Activated CD4-positive, alpha-beta T cell treated with anti-CD3 and anti-CD28 coated beads, Interleukin-2, amount 50 U/mL, for 1 hour (primary cell): ENCODE data around the gene SIRPA.
"Not testable (repeated sequence)": the region's sequence is repeated elsewhere in the genome, so short reads cannot be mapped to it uniquely, and the experiment has no call there.

Source experiments
- DNase-seq: peaks from one replicate; pipeline ENCODE4 v3.0.0-alpha.2; 2020

SIRPA gene

DNA sequence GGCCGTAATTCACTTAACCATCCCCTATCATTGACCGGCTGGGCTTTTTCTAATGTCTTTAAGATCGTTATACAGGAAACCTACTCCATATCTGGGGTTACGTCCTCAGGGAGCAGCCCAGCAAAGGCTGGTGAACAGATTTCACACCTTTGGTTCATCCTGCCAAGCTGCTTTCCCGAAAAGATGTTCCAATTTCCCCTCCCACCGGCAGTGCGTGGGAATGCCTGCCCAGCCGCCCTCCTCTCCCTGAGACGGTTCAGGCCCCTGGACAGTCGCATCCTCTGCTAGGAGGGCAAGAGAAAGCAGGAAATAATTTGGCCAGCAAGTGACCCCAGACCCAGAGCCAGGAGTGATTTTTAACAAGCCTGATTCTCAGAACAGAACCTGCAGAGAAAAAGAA, 16.3 kb downstream of the SIRPA start:
- DNase-seq, result no peak

DNA sequence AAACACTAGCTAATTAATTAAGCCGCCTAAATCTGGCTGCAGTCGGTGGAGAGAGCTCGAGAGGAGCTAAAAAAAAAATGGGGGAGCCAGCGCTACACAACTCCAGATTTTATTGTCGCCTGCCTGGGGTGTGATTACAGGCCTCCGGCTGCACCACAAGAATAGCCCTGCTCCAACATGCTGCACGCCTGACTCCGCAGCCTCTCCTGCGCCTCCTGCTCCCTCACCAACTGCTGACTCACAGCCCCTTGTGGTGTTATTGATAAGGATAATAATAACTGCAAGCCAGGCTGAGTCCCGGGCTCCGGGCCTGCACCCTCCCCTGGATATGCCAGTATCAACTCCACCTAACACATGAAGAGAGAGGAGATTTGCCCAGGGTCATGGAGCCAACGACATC, 16.8 kb downstream of the SIRPA start:
- no peak for DNase-seq

DNA sequence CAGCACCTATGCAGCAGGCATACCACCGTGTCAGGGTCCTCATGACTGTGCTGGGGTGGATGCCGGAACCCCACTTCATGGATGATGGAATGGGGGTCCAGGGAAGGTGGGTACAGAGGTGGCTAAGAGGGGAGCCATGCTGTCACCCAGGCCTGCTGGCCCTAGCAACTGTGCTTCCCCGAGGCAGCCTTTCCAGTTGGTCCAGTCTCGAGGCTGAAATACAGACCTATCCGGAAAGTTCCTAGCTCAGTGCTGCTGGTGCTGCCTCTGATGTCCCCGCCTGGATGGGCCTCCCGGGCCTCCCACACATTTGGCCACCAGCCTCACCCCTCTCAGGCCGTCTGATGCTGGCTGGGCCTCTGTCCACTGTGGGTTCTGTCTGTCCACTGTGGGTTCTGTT, 17.4 kb downstream of the SIRPA start:
- no peak for DNase-seq

DNA sequence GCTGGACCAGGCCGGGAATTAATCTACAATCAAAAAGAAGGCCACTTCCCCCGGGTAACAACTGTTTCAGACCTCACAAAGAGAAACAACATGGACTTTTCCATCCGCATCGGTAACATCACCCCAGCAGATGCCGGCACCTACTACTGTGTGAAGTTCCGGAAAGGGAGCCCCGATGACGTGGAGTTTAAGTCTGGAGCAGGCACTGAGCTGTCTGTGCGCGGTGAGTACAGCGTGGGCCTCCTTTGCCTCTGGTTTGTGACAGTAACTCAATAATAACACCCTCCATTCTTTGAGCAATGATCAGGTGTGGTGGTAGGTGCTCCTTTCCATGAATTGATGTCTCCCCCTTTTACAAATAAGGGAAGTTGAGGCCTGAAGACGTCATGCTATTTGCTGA, 20.0 kb downstream of the SIRPA start:
- not testable (repeated sequence) for DNase-seq

DNA sequence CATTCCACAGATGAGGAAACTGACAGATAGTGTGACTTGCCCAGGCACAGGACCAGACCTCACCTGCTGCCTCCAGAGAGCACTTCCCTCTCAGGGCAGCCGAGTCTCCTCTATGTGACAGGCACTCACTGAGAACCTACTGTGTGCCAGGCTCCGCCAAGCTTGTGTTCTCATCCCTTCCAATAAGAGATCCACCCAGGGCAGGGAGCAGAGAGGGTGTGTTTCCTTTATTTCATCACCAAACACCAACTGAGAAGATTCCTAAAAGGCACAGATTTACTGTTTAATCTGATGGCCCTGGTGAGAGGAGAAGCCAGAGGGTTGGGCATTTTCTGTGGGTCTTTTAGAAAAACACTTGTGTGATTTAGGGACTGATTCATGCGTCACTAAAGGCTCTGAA, 20.5 kb downstream of the SIRPA start:
- DNase-seq, result no peak

DNA sequence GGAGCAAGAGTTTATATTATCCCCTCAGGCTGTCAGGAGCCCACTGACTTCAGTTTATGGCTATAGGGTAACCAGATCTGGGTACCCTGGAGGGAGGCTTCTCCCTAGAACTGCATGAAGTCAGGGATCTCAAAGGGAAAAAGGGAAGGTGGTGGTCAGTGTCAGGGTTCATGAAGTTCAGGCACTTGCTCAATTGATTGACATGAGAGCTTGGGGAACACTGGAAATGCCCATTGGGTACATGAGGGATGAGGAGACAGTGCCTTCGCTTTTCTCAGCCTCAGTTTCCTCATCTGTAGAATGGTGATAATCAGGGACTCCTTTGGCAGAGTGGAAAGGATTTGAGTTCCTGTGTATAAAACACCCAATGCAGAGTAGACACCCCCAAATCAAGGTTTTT, 22.6 kb downstream of the SIRPA start:
- DNase-seq, result no peak

DNA sequence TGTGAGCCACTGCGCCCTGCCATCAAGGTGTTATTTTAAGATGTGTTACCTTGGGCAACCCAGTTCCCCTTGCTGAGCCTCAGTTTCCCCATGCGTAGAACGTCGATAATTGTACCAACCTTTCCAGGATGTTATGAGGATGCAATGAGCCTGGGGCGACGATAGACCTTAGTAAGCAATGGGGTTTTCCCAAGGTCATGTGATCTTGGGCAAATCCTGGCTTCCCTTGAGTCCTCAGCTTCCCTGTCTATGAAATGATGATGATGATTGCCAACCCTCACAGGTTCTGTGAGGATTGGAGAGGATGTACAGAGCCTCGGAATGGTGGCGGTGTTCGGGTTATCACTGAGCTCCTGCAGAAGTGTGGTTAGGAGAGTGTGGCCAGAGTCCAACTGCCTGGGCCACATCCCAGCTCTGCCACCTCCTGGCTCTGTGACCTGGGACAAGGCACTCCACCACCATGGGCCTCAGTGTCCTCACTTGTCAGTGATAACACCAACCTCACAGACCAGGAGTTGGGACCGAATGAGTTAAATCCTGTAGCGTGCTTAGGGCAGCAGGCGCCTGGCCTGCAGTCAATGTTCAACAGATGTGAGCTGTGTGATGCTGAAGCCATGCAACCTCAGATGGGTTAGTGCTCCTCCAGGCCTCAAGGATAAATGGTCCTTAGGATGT, 23.4 kb downstream of the SIRPA start:
- no peak for DNase-seq

DNA sequence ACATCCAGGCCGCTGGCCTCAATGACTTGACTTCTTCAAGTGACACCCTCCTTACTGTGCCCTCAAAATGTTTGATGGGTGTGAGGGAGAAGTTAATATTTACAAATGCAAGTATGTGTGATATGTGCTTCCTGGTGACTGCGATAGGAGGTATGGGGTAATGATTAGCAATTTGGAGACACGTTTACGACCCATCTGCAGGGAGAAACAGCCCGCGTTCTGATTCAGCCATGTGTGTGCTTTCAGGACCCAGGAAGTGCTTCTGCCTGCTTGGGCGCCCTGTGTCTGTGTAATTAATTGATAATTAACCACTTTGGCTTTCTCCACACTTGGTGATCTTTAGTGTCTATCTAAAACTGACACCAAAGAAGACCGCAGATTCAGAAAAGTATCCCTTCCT, 25.0 kb downstream of the SIRPA start:
- no peak for DNase-seq

DNA sequence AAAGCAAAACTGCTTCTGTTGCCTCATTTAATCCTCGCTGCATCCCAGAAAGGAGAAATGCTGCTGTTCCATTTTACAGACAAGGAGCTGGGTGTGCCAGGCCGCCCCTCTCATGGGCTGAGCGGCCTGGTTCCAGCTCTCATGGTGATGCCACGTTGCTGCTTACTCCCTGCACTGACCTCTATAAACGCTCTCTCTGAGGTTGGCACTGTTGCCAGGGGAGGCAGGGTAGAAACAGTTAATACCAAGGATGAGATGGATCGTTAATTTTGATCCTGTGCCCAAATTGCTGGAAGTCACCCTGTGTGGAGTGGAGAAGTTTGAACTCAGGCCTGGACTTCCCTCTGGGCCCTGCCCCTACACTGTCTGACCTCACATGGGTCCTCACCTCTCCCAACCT, 25.6 kb downstream of the SIRPA start:
- no peak for DNase-seq

DNA sequence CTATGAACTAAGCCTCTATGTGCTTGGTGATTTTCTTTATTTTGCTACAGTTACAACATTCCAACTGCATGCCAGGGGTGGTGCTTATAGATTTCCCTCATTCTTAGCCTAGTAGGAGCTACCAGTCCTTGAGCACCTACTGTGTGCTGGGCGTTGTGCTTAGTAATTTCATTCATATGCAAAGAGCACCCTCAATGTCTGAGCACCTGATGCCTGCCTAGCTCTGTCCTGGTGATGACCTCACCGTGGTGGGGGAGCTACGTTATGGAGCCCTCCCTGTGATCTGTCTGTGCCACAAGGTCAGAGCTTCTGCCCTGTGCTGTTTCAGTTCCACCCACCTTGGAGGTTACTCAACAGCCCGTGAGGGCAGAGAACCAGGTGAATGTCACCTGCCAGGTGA, 26.8 kb downstream of the SIRPA start:
- not testable (repeated sequence) for DNase-seq

DNA sequence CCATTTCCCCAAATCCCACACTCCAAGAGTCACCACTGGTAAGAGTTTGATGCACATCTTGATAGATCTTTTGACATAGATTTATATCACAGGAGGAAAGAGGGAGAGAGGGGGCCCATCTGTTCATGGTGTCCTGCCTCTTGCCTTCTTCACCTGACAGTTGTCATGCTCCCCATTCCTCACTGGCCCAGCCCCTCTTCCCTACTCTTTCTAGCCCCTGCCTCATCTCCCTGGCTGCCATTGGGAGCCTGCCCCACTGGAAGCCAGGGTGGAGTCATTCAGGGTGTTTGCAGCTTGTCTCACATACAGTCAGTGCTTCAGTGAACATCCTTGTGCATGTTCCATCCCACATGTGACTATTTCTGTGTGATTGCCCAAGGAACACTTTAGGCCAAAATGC, 27.6 kb downstream of the SIRPA start:
- DNase-seq, result no peak

DNA sequence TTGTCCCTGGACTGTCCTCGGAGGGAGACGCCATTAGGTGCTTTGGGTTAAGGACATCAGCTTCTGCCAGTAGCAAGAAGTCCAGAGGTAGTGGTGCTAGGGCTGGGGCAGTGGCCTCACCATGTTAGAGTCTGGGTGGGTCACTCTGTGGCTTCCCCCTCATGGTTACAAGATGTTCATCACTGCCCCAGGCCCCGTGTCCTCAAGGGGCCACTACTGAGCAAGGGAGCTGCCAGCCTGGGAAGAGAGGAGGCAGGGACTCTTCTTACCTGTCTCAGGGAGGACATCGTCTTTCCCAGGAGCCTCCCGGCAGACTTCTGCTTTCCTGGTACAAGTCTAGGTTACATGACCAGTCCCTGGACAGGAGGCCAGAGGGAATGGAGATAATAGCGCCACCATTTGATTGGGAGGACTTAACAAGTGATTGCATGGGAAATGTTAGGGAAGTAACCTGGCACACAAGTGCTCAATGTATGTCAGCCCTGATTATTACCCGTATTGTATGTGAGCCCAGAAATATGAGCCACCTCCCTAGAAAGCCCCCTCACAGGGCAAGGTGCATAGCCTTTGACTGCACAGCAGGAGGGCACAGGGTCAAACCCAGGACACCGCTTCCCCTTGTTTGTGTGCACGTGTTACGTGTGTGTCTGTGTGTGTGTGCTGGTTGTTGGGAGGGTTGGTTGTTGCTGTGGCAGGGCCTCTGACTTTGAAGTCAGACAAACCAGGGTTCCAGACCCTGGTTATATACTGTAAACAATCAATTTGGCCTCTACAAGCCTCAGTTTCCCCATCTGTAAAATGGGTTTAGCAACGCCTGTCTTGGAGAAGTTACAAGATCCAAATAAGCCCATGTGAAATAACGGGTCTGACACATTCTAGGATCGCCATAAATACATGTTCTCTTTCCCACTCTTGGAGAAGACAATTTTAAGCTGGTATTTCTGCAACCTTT, 30.0 kb downstream of the SIRPA start:
- DNase-seq, result no peak

DNA sequence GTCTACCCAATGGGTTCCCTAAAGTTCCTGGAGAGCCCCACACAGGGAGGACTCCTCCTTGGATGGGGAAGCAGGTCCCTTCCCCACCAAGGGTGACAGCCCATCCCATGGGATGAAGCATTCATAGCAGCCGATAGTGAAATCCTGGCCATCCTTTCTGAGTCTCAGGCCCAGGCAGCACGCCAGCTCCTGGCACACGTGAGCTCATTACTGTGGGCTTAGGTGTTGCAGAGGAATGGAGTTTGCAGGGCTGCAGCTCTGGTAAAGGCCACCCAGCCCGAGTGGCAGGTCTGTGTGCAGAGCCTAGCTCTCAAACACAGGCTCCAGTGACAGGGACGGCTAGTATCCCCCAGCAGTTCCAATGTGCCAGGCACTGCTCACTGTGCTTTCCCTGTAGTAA, 31.0 kb downstream of the SIRPA start:
- no peak for DNase-seq

DNA sequence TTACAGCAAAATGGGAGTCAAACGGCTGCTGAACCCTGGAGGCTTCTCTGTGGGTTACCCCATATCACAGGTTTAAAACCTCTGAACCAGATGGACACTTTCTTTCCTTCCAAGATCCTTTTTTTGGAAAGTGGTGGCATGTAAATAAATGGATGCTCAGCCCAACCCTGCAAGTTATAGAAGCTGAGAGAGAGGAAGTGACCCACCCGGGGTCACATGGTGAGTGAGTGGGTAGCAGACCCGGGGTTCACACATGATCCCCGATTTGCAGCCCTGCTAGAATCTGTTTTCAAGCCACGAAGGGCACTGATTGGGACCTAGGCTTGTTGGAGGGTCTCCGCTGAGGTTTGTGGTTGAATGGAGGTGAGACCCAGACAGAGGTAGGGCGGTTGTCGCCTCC, 32.0 kb downstream of the SIRPA start:
- no peak for DNase-seq

DNA sequence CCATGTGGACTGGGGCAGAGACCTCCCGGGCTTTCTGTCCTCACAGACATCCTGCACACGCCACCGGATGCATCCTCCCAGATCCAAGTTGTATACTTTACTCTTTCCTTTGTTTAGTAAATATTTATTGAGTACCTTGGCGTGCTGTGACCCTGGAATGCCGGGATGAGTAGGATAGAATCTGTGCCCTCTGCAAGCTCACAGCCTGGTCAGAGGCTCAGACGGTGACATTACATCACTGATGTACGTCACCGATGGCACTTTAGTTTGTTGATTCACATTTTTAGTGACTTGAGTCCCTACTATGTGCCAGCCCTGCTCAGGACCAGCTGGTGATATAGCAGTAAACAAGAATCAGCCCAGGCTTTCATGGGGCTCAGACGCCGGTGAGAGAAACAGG, 32.9 kb downstream of the SIRPA start:
- no peak for DNase-seq

DNA sequence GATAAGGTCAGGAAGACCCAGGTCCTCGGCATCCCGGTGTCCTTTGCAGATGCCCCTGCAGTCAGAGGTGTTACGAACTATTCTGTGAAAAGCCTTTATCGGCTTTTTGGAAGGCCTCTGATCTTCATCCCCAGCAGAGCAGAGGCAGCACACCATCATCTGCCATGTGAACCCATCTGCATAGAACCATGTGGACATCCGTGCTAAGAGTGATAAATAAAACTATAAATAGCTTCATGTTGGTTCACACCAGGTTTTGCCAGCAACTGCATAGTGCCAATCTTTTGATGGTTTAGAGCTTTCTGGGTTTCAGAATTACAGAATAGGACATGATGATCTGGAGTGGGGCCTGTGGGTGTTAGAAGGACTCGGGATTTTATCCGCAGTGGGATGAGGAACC, 33.6 kb downstream of the SIRPA start:
- DNase-seq, result no peak

DNA sequence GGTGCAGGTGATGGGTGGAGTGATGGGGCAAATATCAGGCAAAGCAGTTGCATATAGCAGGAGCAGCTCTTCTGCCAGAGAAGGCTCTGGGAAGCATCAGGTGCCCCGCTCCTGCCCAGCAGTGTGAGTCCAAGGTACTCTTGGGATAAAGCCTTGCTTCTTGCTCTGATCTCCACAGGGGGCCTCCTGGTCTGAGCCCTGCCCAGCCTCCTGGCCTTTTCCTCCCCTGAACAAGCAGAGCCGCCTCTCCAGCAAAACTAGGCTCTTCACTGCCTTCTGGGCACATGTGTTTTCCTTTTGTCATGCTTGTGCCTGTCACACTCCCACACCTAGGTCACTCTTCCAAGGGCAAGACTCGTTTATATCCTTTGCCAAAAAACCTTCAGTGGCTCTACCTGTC, 34.3 kb downstream of the SIRPA start:
- DNase-seq, result no peak

DNA sequence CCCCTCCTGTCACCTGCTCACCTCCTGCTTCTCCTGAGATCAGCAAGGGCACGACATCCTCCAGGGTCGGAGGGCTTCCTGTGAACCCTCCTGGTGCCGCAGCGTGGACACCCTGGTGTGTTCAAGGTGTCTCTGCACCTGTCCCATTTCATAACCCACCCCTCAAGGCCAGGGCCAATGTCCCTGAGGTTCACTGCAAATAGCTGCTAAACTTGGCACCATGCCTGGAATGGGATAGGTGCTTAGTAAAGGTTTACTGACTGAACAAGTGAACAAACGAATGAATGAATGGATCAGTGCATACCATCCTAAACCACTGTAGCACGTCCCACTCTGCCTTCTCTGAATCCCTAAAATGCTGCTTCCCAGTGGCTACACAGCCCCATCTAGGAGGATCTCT, 35.0 kb downstream of the SIRPA start:
- DNase-seq, result no peak

DNA sequence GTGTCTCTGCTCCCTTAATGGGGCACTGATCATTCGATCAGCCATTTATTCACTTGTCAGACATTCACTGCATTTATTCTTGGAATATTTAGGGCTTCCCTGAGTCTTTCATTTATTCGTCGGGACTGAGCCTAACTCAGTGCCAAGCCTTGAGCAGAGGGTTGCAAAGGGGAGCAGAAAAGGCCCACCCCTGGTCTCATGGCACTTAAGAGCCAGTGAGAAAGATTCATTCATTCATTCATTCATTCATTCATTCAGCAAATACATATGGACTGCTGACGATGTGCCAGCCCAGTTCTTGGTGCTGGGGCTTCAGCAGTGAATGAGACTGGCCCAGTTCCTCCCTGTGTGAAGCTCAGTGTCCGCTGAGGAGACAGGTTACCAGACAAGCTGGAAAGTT, 36.6 kb downstream of the SIRPA start:
- no peak for DNase-seq

DNA sequence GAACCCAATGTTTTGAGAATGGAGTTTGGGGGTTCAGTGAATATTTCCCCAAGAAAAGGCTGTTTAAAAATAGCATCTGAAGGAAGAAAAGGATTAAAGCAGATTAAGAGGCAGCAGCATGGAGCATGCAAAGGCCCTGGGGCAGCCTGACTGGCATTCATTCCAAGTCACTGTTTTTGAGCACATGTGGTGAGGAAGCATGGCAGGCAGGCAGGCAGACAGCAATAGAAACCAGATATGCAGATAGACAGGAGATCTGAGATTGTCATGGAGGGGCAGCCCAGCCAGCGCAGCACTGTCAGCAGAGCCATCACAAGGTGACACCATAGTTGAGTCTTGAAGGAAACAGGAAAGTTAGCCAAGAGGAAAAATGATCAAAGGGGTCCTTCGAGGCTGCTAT, 37.8 kb downstream of the SIRPA start:
- no peak for DNase-seq

DNA sequence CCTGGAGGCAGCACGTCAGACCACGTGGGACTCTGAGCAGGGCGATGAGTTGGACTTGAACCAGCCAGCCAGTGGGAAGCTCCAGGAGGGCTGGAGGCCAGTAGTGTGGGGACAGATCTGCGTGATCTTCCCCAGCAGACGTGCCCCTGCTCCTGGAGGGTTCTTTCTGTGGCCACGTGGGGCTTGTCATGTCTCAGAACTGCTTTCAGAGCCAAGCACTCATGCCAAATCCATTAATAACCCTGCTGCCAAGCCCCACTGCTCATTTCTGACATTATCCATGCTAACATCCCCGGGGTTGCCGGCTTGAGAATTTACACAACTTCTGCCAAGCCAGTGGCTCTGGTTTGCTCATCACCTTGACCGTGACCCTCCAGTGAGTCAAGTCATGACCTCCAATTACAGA, 38.3 kb downstream of the SIRPA start:
- DNase-seq, result no peak

DNA sequence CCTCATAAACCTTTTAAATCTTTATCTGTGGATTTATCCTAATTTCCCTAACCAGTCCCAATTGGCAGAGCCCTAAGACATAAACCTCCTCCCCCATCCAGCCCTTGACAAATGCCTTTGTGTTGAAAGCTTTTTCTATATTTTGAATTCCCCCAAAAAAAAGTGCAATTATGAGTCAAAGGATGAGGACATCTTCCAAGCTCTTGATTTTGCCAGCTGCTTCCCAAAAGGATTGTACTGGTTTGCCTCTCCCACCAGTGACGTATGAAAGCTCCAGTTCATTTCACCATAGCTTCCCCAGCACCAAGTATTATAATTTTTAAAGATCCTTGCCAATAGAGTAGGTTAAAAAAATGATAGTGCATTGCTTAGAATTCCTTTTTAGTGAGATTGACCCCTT, 38.9 kb downstream of the SIRPA start:
- no peak for DNase-seq

DNA sequence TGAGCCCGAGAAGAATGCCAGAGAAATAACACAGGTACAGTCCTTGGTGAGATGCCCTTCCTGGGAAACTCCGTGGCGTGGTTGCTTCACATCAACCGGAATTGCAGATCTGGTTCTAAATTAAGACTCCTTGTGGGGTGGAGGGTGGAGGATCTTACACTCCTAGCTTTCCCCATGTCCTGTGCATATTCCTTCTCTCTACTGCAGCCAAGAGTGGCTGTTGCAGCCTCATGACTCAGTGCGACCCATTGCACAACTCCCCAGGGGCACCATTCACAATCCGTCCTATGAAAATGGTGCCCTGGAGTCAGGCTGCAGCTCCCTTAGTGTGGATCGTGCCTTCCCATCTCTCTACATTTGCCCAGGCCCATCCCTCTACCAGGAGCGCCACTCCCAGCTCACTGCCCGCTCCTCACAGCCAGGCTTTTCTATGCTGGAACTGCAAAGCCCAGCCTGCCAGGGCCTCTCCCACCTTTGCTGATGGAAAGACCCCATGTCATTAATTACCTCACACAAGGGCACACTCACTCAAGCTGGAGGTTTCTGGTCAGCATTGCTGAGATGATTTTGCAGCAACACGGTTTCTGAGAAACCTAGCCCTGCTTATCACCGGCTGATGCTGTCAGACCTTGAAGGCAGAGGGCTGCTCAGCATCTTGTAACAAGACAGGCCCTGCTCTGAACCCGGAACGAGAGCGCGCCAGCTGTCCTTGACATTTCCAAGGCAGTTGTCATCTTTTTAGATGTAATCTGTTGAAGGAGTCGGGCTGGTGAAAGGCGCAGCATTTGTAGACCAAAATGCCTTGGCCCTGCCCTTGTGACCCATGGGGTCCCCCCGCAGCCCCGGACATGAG, 39.7 kb downstream of the SIRPA start:
- no peak for DNase-seq
